WTC11 (cell line): ENCODE results near the gene DHRS1. TPM values are rescaled to one million over a fixed set of nuclear protein-coding genes. Genes with fewer than 3 reads are reported as not detected.

Experiments
- ATAC-seq: fragments of 200-7000 bp; cut with Tn5 transposase; 2 replicates; pipeline ENCODE4 v1.10.0; 2021; ENCODE audit warnings: mild to moderate bottlenecking, moderate library complexity
- CTCF ChIA-PET: fragments of 300-600 bp; sonication (Branson Sonifier 250); formaldehyde crosslinking; loops from one replicate; lab custom pipeline; 2021; ENCODE audit warnings: antibody characterized with exemption; lab: Charles Lee
- POLR2A ChIA-PET: fragments of 350-600 bp; sonication (Branson Sonifier 250); formaldehyde crosslinking; loops from one replicate; lab custom pipeline; 2021; ENCODE audit warnings: antibody characterized with exemption; lab: Charles Lee
- DNase-seq: peaks from one replicate; pipeline ENCODE4 v3.0.0; 2021; ENCODE audit warnings: low spot score
- H3K27ac Mint-ChIP-seq: 2 replicates; pipeline ENCODE4 v1.8.0; 2021; ENCODE audit warnings: mixed read lengths
- H3K27me3 Mint-ChIP-seq: 2 replicates; pipeline ENCODE4 v1.8.0; 2021; ENCODE audit warnings: low read depth, mild to moderate bottlenecking, moderate library complexity, mixed read lengths
- H3K36me3 Mint-ChIP-seq: 2 replicates; pipeline ENCODE4 v1.8.0; 2021; ENCODE audit warnings: mixed read lengths
- H3K4me1 Mint-ChIP-seq: 2 replicates; pipeline ENCODE4 v1.8.0; 2022; ENCODE audit warnings: mixed read lengths
- H3K4me3 Mint-ChIP-seq: 2 replicates; pipeline ENCODE4 v1.8.0; 2021; ENCODE audit warnings: mild to moderate bottlenecking, moderate library complexity, mixed read lengths
- H3K9me3 Mint-ChIP-seq: 2 replicates; pipeline ENCODE4 v1.8.0; 2021; ENCODE audit warnings: mixed read lengths
- AFF4 ChIP-seq: sonication (generic); formaldehyde crosslinking; IDR thresholded peaks from 2 replicates; pipeline ENCODE4 v1.8.1; 2023; ENCODE audit warnings: mild to moderate bottlenecking, missing genetic modification reagents, borderline replicate concordance
- AR ChIP-seq: fragments of 250-450 bp; sonication (Bioruptor Pico); IDR thresholded peaks from 2 replicates; pipeline ENCODE4 v1.9.0; 2021; ENCODE audit warnings: mild to moderate bottlenecking
- ARID4B ChIP-seq: sonication (generic); formaldehyde crosslinking; IDR thresholded peaks from 2 replicates; pipeline ENCODE4 v1.8.0; 2023; ENCODE audit warnings: missing genetic modification reagents, mild to moderate bottlenecking, borderline replicate concordance
- ELF4 ChIP-seq: sonication (generic); formaldehyde crosslinking; IDR thresholded peaks from 2 replicates; pipeline ENCODE4 v1.8.1; 2022; ENCODE audit warnings: low read depth, mild to moderate bottlenecking, moderate library complexity, missing genetic modification reagents
- GRHL2 ChIP-seq: fragments of 250-450 bp; sonication (Bioruptor Pico); IDR thresholded peaks from 2 replicates; pipeline ENCODE4 v1.8.0; 2022; ENCODE audit warnings: mild to moderate bottlenecking, moderate library complexity; ENCODE audit not compliant: insufficient replicate concordance, severe bottlenecking
- GTF2I ChIP-seq: fragments of 250-450 bp; sonication (Bioruptor Pico); conservative IDR thresholded peaks from 2 replicates; pipeline ENCODE4 v1.4.0; 2021; ENCODE audit warnings: mild to moderate bottlenecking
- HMGA2 ChIP-seq: fragments of 250-450 bp; sonication (Bioruptor Pico); IDR thresholded peaks from 2 replicates; pipeline ENCODE4 v1.4.0; 2021; ENCODE audit warnings: mild to moderate bottlenecking, moderate library complexity
- HMGXB4 ChIP-seq: sonication (generic); formaldehyde crosslinking; IDR thresholded peaks from 2 replicates; pipeline ENCODE4 v1.8.1; 2023; ENCODE audit warnings: mild to moderate bottlenecking, moderate library complexity, missing genetic modification reagents
- JUN ChIP-seq: sonication (generic); formaldehyde crosslinking; IDR thresholded peaks from 2 replicates; pipeline ENCODE4 v1.8.0; 2023; ENCODE audit warnings: mild to moderate bottlenecking, missing genetic modification reagents
- RORB ChIP-seq: fragments of 250-450 bp; sonication (Bioruptor Pico); IDR thresholded peaks from 2 replicates; pipeline ENCODE4 v1.9.0; 2021; ENCODE audit warnings: mild to moderate bottlenecking
- TEAD4 ChIP-seq: sonication (generic); formaldehyde crosslinking; IDR thresholded peaks from 2 replicates; pipeline ENCODE4 v1.8.0; 2022; ENCODE audit warnings: mild to moderate bottlenecking, missing genetic modification reagents
- ZNF138 ChIP-seq: sonication (generic); formaldehyde crosslinking; conservative IDR thresholded peaks from 2 replicates; pipeline ENCODE4 v1.8.1; 2022; ENCODE audit warnings: mild to moderate bottlenecking, moderate library complexity, missing genetic modification reagents
- ZNF263 ChIP-seq: sonication (generic); formaldehyde crosslinking; IDR thresholded peaks from 2 replicates; pipeline ENCODE4 v1.8.1; 2022; ENCODE audit warnings: low read depth, mild to moderate bottlenecking, moderate library complexity, missing genetic modification reagents
- ZNF512 ChIP-seq: sonication (generic); formaldehyde crosslinking; IDR thresholded peaks from 2 replicates; pipeline ENCODE4 v1.8.1; 2022; ENCODE audit warnings: missing genetic modification reagents, borderline replicate concordance
- ZNF671 ChIP-seq: fragments of 250-450 bp; sonication (Bioruptor Pico); IDR thresholded peaks from 2 replicates; pipeline ENCODE4 v1.8.0; 2021; ENCODE audit warnings: mild to moderate bottlenecking
- total RNA-seq: library from RNA; stranded (reverse); gene quantifications from 3 replicates; pipeline ENCODE4 v1.2.3, GENCODE V29; 2021
- TF ChIP-seq, protein P1 (sequence below): fragments of 250-450 bp; sonication (Bioruptor Pico); IDR thresholded peaks from 2 replicates; pipeline ENCODE4 v1.9.0; 2021; ENCODE audit warnings: mild to moderate bottlenecking

Gene DHRS1
- total RNA-seq, 1 experiment from 2014 or later = 13.9 TPM

GRCh38 chr14:24253936-24254335, 45.6 kb downstream of the DHRS1 start:
- no peak overlapping the region for H3K4me3 Mint-ChIP-seq
- no peak overlapping the region for H3K27ac Mint-ChIP-seq
- ChIA-PET CTCF (interaction anchor here (0.7 kb wide), 1 partner anchor 54 kb away, joined by 4 read pairs; the partner anchor contains the start of gene CIDEB), POLR2A (interaction anchor here (0.7 kb wide), 1 partner anchor 12 kb away, joined by 3 read pairs; the partner anchor contains the start of gene TINF2)
- DNase-seq (no peak), ATAC-seq (no peak)
- H3K36me3 Mint-ChIP-seq = no peaks in the 10 kb centered on the region
- no peaks in the 10 kb centered on the region; the same call in none of the 2 replicates for H3K27me3 Mint-ChIP-seq
- TF ChIP-seq, protein P1, sequence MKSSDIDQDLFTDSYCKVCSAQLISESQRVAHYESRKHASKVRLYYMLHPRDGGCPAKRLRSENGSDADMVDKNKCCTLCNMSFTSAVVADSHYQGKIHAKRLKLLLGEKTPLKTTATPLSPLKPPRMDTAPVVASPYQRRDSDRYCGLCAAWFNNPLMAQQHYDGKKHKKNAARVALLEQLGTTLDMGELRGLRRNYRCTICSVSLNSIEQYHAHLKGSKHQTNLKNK (CRISPR knock-in tag) = no peak
- TF ChIP-seq ZNF138 (CRISPR knock-in tag) (no peak), ZNF263 (CRISPR knock-in tag) (no peak), TEAD4 (CRISPR knock-in tag) (no peak), GRHL2 (CRISPR knock-in tag) (no peak), ZNF512 (CRISPR knock-in tag) (no peak), GTF2I (CRISPR knock-in tag) (no peak), AFF4 (CRISPR knock-in tag) (no peak), HMGXB4 (no peak), AR (CRISPR knock-in tag) (no peak), ZNF671 (CRISPR knock-in tag) (no peak), ELF4 (CRISPR knock-in tag) (no peak), ARID4B (no peak), HMGA2 (CRISPR knock-in tag) (no peak), RORB (no peak), JUN (CRISPR knock-in tag) (no peak)
- H3K9me3 Mint-ChIP-seq = no peaks in the 10 kb centered on the region
- H3K4me1 Mint-ChIP-seq = no peaks in the 10 kb centered on the region
